D721Med (cell line): ENCODE measurements around the gene PLA2G2C.

Experiments used
- DNase-seq: peaks from one replicate; pipeline ENCODE4 v3.0.0; 2011; ENCODE audit warnings: low spot score; ENCODE audit not compliant: insufficient read length
- FAIRE-seq: peaks from 2 replicates; lab custom pipeline; 2011; peaks lifted over from hg19 to GRCh38; lab: Jason Lieb, UNC
- CTCF ChIP-seq: IDR thresholded peaks from 2 replicates; pipeline ENCODE4 v1.5.1; 2012; ENCODE audit warnings: mild to moderate bottlenecking, control low read depth; ENCODE audit not compliant: insufficient read depth; ENCODE audit errors: missing control alignments

PLA2G2C gene

GRCh38 chr1:20215716-20216115, 29.4 kb upstream of the PLA2G2C start:
- no peak for TF ChIP-seq CTCF
- FAIRE-seq: no peak
- DNase-seq: no peak

- peak; percentile 53 for TF ChIP-seq CTCF
- FAIRE-seq (no peak), DNase-seq (no peak)
Observed at GRCh38 chr1:20212685-20213331, 26.5 kb upstream of the PLA2G2C start.

- FAIRE-seq (no peak), DNase-seq (no peak)
- TF ChIP-seq CTCF: no peak
Observed at GRCh38 chr1:20212085-20212684, 25.9 kb upstream of the PLA2G2C start.

- FAIRE-seq (no peak), DNase-seq (no peak)
- no peak for TF ChIP-seq CTCF
Observed at GRCh38 chr1:20211511-20211931, 25.2 kb upstream of the PLA2G2C start.

GRCh38 chr1:20210736-20211460, 24.6 kb upstream of the PLA2G2C start:
- no peak for DNase-seq

GRCh38 chr1:20209471-20209870, 23.2 kb upstream of the PLA2G2C start:
- no peak for DNase-seq
- no peak for TF ChIP-seq CTCF
- FAIRE-seq: no peak

More at GRCh38 chr1:20210736-20211460, 24.6 kb upstream of the PLA2G2C start:
- FAIRE-seq: no peak
- TF ChIP-seq CTCF: no peak
